ENCODE data around the gene XRCC6. TPM values are rescaled to one million over a fixed set of nuclear protein-coding genes. Genes with fewer than 3 reads are reported as not detected.
"Not testable (repeated sequence)": the region's sequence is repeated elsewhere in the genome, so short reads cannot be mapped to it uniquely, and the experiment has no call there.

XRCC6 gene
- total RNA-seq, 1 experiment from 2014 or later: 203 TPM

GRCh38 chr22:41664951-41665350, 43.9 kb downstream of the XRCC6 start:
- Mint-ChIP-seq H3K4me3 (ENCODE audit: unreplicated experiment) (no peak overlapping the region), H3K4me1 (ENCODE audit: insufficient read depth, unreplicated experiment) (peaks cover 9% of the 10 kb centered on the region), H3K9me3 (ENCODE audit: unreplicated experiment) (no peaks in the 10 kb centered on the region), H3K27me3 (ENCODE audit: insufficient read depth, unreplicated experiment) (no peaks in the 10 kb centered on the region), H3K36me3 (ENCODE audit: insufficient read depth, unreplicated experiment) (peaks cover 77% of the 10 kb centered on the region), H3K27ac (ENCODE audit: low read depth, unreplicated experiment) (no peak overlapping the region)
- DNase-seq (ENCODE audit: unreplicated experiment): no peak
- ChIA-PET CTCF (interaction anchor here (0.5 to 3.1 kb wide), 6 partner anchors 13 to 1629 kb away, joined by 3 to 14 read pairs (median 3); no protein-coding TSS in a partner anchor), POLR2A (interaction anchor here (1.0 to 4.2 kb wide), 4 partner anchors 16 to 44 kb away, joined by 4 to 36 read pairs (median 6); partner anchors contain the start of genes DESI1, SNU13 and XRCC6)
- intact Hi-C loops (cut with micrococcal nuclease): no loop called here
- TF ChIP-seq CTCF (IDR thresholded peaks at IDR 0.05; ENCODE audit: unreplicated experiment): no peak
- no TSS peak for BruUV-seq (replicated peaks)

- no peak overlapping the region for H3K4me3 Mint-ChIP-seq (ENCODE audit: unreplicated experiment)
- BruUV-seq (replicated peaks): no TSS peak
- H3K4me1 Mint-ChIP-seq (ENCODE audit: insufficient read depth, unreplicated experiment): peaks cover 5% of the 10 kb centered on the region
- intact Hi-C loops (cut with micrococcal nuclease): no loop called here
- DNase-seq (ENCODE audit: unreplicated experiment): no peak
- peaks cover 54% of the 10 kb centered on the region for H3K36me3 Mint-ChIP-seq (ENCODE audit: insufficient read depth, unreplicated experiment)
- ChIA-PET CTCF (interaction anchor here (1.0 kb wide), 1 partner anchor 8 kb away, joined by 3 read pairs; no protein-coding TSS in a partner anchor), POLR2A (interaction anchor here (0.7 kb wide), 1 partner anchor 41 kb away, joined by 3 read pairs; no protein-coding TSS in a partner anchor)
- TF ChIP-seq CTCF (IDR thresholded peaks at IDR 0.05; ENCODE audit: unreplicated experiment): no peak
- no peaks in the 10 kb centered on the region for H3K9me3 Mint-ChIP-seq (ENCODE audit: unreplicated experiment)
- no peaks in the 10 kb centered on the region for H3K27me3 Mint-ChIP-seq (ENCODE audit: insufficient read depth, unreplicated experiment)
- peak overlapping the region; percentile 93 for H3K27ac Mint-ChIP-seq (ENCODE audit: low read depth, unreplicated experiment)
These were observed 48.1 kb downstream of the XRCC6 start for GRCh38 chr22:41668971-41669911.

- H3K27ac Mint-ChIP-seq (ENCODE audit: low read depth, unreplicated experiment): peak overlapping the region; percentile 7
These were observed 51.0 kb downstream of the XRCC6 start for GRCh38 chr22:41672096-41672495.

GRCh38 chr22:41672780-41673509, 51.9 kb downstream of the XRCC6 start:
- H3K36me3 Mint-ChIP-seq (ENCODE audit: insufficient read depth, unreplicated experiment): peaks cover 63% of the 10 kb centered on the region
- TF ChIP-seq CTCF (IDR thresholded peaks at IDR 0.05; ENCODE audit: unreplicated experiment): peak; percentile 31
- no TSS peak for BruUV-seq (replicated peaks)
- H3K4me1 Mint-ChIP-seq (ENCODE audit: insufficient read depth, unreplicated experiment): peaks cover 10% of the 10 kb centered on the region
- ChIA-PET CTCF (interaction anchor here (0.7 to 1.4 kb wide), 5 partner anchors 11 to 860 kb away, joined by 3 to 5 read pairs (median 3); no protein-coding TSS in a partner anchor), POLR2A (interaction anchor here (3.5 kb wide), 1 partner anchor 15 kb away, joined by 18 read pairs; the partner anchor contains the start of gene SNU13)
- H3K27me3 Mint-ChIP-seq (ENCODE audit: insufficient read depth, unreplicated experiment): no peaks in the 10 kb centered on the region
- peak; percentile 43 for DNase-seq (ENCODE audit: unreplicated experiment)
- intact Hi-C loops (cut with micrococcal nuclease): no loop called here
- H3K4me3 Mint-ChIP-seq (ENCODE audit: unreplicated experiment): no peak overlapping the region
- H3K9me3 Mint-ChIP-seq (ENCODE audit: unreplicated experiment): no peaks in the 10 kb centered on the region
- H3K27ac Mint-ChIP-seq (ENCODE audit: low read depth, unreplicated experiment): no peak overlapping the region

More at GRCh38 chr22:41672096-41672495, 51.0 kb downstream of the XRCC6 start:
- intact Hi-C loops (cut with micrococcal nuclease); H3K9me3 Mint-ChIP-seq (ENCODE audit: unreplicated experiment); H3K4me3 Mint-ChIP-seq (ENCODE audit: unreplicated experiment); H3K27me3 Mint-ChIP-seq (ENCODE audit: insufficient read depth, unreplicated experiment); BruUV-seq (replicated peaks); H3K4me1 Mint-ChIP-seq (ENCODE audit: insufficient read depth, unreplicated experiment): not testable (repeated sequence)
- ChIA-PET CTCF (interaction anchor here (0.6 to 1.4 kb wide), 4 partner anchors 15 to 86 kb away, joined by 3 to 5 read pairs (median 4); no protein-coding TSS in a partner anchor), POLR2A (interaction anchor here (3.5 kb wide), 1 partner anchor 16 kb away, joined by 18 read pairs; the partner anchor contains the start of gene SNU13)
- peaks cover 55% of the 10 kb centered on the region for H3K36me3 Mint-ChIP-seq (ENCODE audit: insufficient read depth, unreplicated experiment)
- peak; percentile 69 for DNase-seq (ENCODE audit: unreplicated experiment)
